IMR-90 (cell line): ENCODE results near the gene CD2AP. TPM values are rescaled to one million over a fixed set of nuclear protein-coding genes. Genes with fewer than 3 reads are reported as not detected.

Source experiments
- ATAC-seq: fragments of 200-7000 bp; cut with Tn5 transposase; 2 replicates; pipeline ENCODE4 v1.9.1; 2020; ENCODE audit warnings: low read depth, mild to moderate bottlenecking, moderate library complexity
- BruUV-seq: library from RNA; stranded (reverse); fragments of 400-500 nt; replicated peaks from 2 replicates; lab custom pipeline; 2021; lab: Mats Ljungman, UMichigan
- CTCF ChIA-PET: fragments of 300-600 bp; formaldehyde crosslinking; extraction: SDS; loops from one replicate; lab custom pipeline; 2021; ENCODE audit warnings: antibody characterized with exemption; lab: Yijun Ruan, JAX
- POLR2A ChIA-PET: fragments of 300-600 bp; sonication (Branson Sonifier 250); formaldehyde crosslinking; loops from one replicate; lab custom pipeline; 2022; ENCODE audit warnings: antibody characterized with exemption; ENCODE audit not compliant: unreplicated experiment; lab: Charles Lee
- DNase-seq: peaks from one replicate; pipeline ENCODE4 v3.0.0; 2013
- H2AFZ ChIP-seq: replicated peaks from 2 replicates; pipeline ENCODE3; 2013; ENCODE audit warnings: low read length, mild to moderate bottlenecking; ENCODE audit not compliant: poor library complexity
- H2AK5ac ChIP-seq: 2 replicates; pipeline ENCODE4 v1.6.1; 2013; ENCODE audit warnings: low read depth, low read length, inconsistent platforms
- H2AK9ac ChIP-seq: replicated peaks from 2 replicates; pipeline ENCODE3; 2013; ENCODE audit warnings: mild to moderate bottlenecking, low read depth, low read length, moderate library complexity; ENCODE audit not compliant: poor library complexity
- H2BK120ac ChIP-seq: 2 replicates; pipeline ENCODE4 v1.6.1; 2013; ENCODE audit warnings: low read depth, low read length, inconsistent platforms
- H2BK15ac ChIP-seq: 3 replicates; pipeline ENCODE4 v1.6.1; 2013; ENCODE audit warnings: low read depth, low read length, inconsistent platforms
- H2BK20ac ChIP-seq: 2 replicates; pipeline ENCODE4 v1.6.1; 2013; ENCODE audit warnings: low read depth, mild to moderate bottlenecking, inconsistent platforms, low read length, moderate library complexity
- H2BK5ac ChIP-seq: 2 replicates; pipeline ENCODE4 v1.6.1; 2013; ENCODE audit warnings: mild to moderate bottlenecking, low read depth, low read length, inconsistent platforms; ENCODE audit not compliant: poor library complexity, severe bottlenecking
- H3K14ac ChIP-seq: replicated peaks from 2 replicates; pipeline ENCODE4 v1.6.1; 2013; ENCODE audit warnings: low read depth, low read length, inconsistent platforms
- H3K18ac ChIP-seq: 2 replicates; pipeline ENCODE4 v1.6.1; 2013; ENCODE audit warnings: low read depth, low read length, control low read depth
- H3K23ac ChIP-seq: 2 replicates; pipeline ENCODE4 v1.6.1; 2013; ENCODE audit warnings: low read depth, low read length, inconsistent platforms
- H3K27ac ChIP-seq: 2 replicates; pipeline ENCODE4 v1.5.1; 2013; ENCODE audit warnings: mild to moderate bottlenecking, control low read depth, low read length; ENCODE audit not compliant: insufficient read depth
- H3K27me3 ChIP-seq: 2 replicates; pipeline ENCODE4 v1.6.1; 2013; ENCODE audit warnings: low read length; ENCODE audit not compliant: control insufficient read depth, insufficient read depth
- H3K36me3 ChIP-seq: 2 replicates; pipeline ENCODE4 v1.6.1; 2013; ENCODE audit warnings: low read length, mixed read lengths; ENCODE audit not compliant: control insufficient read depth, insufficient read depth
- H3K4ac ChIP-seq: 2 replicates; pipeline ENCODE4 v1.6.1; 2013; ENCODE audit warnings: low read depth, low read length, inconsistent platforms
- H3K4me1 ChIP-seq: 2 replicates; pipeline ENCODE4 v1.6.1; 2013; ENCODE audit warnings: low read length, mixed read lengths; ENCODE audit not compliant: control insufficient read depth, insufficient read depth
- H3K4me2 ChIP-seq: 2 replicates; pipeline ENCODE4 v1.6.1; 2013; ENCODE audit warnings: low read depth, mild to moderate bottlenecking, control low read depth, low read length, moderate library complexity
- H3K4me3 ChIP-seq: 2 replicates; pipeline ENCODE4 v1.5.1; 2013; ENCODE audit warnings: low read depth, mild to moderate bottlenecking, control low read depth, low read length, moderate library complexity; ENCODE audit not compliant: insufficient read depth
- H3K56ac ChIP-seq: 2 replicates; pipeline ENCODE4 v1.6.1; 2013; ENCODE audit warnings: low read length, inconsistent platforms; ENCODE audit not compliant: insufficient read depth; ENCODE audit errors: extremely low read depth
- H3K79me1 ChIP-seq, 2 experiments: 2 replicates each; pipeline ENCODE4 v1.6.1; 2013; ENCODE audit warnings: low read length in 2 of 2, inconsistent platforms in 1 of 2, low read depth in 1 of 2
- H3K9ac ChIP-seq: 2 replicates; pipeline ENCODE4 v1.6.1; 2013; ENCODE audit warnings: low read depth, low read length, control low read depth
- H3K9me1 ChIP-seq: 2 replicates; pipeline ENCODE4 v1.6.1; 2013; ENCODE audit warnings: low read length, inconsistent platforms; ENCODE audit not compliant: insufficient read depth
- H3K9me3 ChIP-seq: 2 replicates; pipeline ENCODE4 v1.6.1; 2013; ENCODE audit warnings: low read length; ENCODE audit not compliant: control insufficient read depth, insufficient read depth
- H4K20me1 ChIP-seq: 2 replicates; pipeline ENCODE4 v1.6.1; 2013; ENCODE audit warnings: low read length, inconsistent platforms; ENCODE audit not compliant: insufficient read depth
- H4K5ac ChIP-seq: 2 replicates; pipeline ENCODE4 v1.6.1; 2013; ENCODE audit warnings: mild to moderate bottlenecking, low read depth, low read length, control low read depth
- H4K8ac ChIP-seq, 2 experiments: 2 replicates each; pipeline ENCODE4 v1.6.1; 2013; ENCODE audit warnings: low read depth in 2 of 2, low read length in 2 of 2, control low read depth in 1 of 2, inconsistent platforms in 1 of 2
- H4K91ac ChIP-seq: 2 replicates; pipeline ENCODE4 v1.6.1; 2013; ENCODE audit warnings: low read depth, low read length, inconsistent platforms; ENCODE audit not compliant: insufficient read depth
- BHLHE40 ChIP-seq: fragments of 150-350 bp; IDR thresholded peaks from 2 replicates; pipeline ENCODE4 v1.6.1; 2016; ENCODE audit warnings: mild to moderate bottlenecking, low read depth, low read length
- CEBPB ChIP-seq: IDR thresholded peaks from 2 replicates; pipeline ENCODE4 v1.6.1; 2012; ENCODE audit warnings: low read depth, low read length, improper control_type of control experiment
- CHD1 ChIP-seq: IDR thresholded peaks from 2 replicates; pipeline ENCODE4 v1.6.1; 2012; ENCODE audit warnings: low read depth, low read length, improper control_type of control experiment
- CTCF ChIP-seq: conservative IDR thresholded peaks from 2 replicates; pipeline ENCODE4 v1.5.1; 2012; ENCODE audit warnings: mild to moderate bottlenecking, low read depth, low read length, improper control_type of control experiment
- ELK1 ChIP-seq: fragments of 150-350 bp; IDR thresholded peaks from 2 replicates; pipeline ENCODE4 v1.6.1; 2016; ENCODE audit warnings: low read depth, mild to moderate bottlenecking, low read length, moderate library complexity, borderline replicate concordance
- FOS ChIP-seq: fragments of 150-350 bp; IDR thresholded peaks from 2 replicates; pipeline ENCODE4 v1.6.1; 2016; ENCODE audit warnings: low read depth, low read length
- MAFK ChIP-seq: IDR thresholded peaks from 2 replicates; pipeline ENCODE4 v1.6.1; 2012; ENCODE audit warnings: low read depth, low read length, improper control_type of control experiment
- MAZ ChIP-seq: IDR thresholded peaks from 2 replicates; pipeline ENCODE4 v1.6.1; 2012; ENCODE audit warnings: low read depth, mild to moderate bottlenecking, low read length, improper control_type of control experiment, moderate library complexity, borderline replicate concordance
- MXI1 ChIP-seq: IDR thresholded peaks from 2 replicates; pipeline ENCODE4 v1.6.1; 2012; ENCODE audit warnings: low read depth, mild to moderate bottlenecking, low read length, moderate library complexity, borderline replicate concordance
- NFE2L2 ChIP-seq: fragments of 150-350 bp; IDR thresholded peaks from 2 replicates; pipeline ENCODE4 v1.6.1; 2016; ENCODE audit warnings: low read depth, mild to moderate bottlenecking, low read length
- POLR2A ChIP-seq: IDR thresholded peaks from 2 replicates; pipeline ENCODE4 v1.6.1; 2012; ENCODE audit warnings: mild to moderate bottlenecking, low read depth, low read length
- RAD21 ChIP-seq: IDR thresholded peaks from 2 replicates; pipeline ENCODE4 v1.6.1; 2012; ENCODE audit warnings: low read length, improper control_type of control experiment
- RCOR1 ChIP-seq: IDR thresholded peaks from 2 replicates; pipeline ENCODE4 v1.6.1; 2012; ENCODE audit warnings: mild to moderate bottlenecking, low read length, improper control_type of control experiment; ENCODE audit not compliant: insufficient replicate concordance
- RFX5 ChIP-seq: IDR thresholded peaks from 2 replicates; pipeline ENCODE4 v1.8.0; 2012; ENCODE audit warnings: low read depth, mild to moderate bottlenecking, low read length, moderate library complexity
- SMC3 ChIP-seq: fragments of 150-350 bp; IDR thresholded peaks from 2 replicates; pipeline ENCODE4 v1.6.1; 2016; ENCODE audit warnings: low read depth, mild to moderate bottlenecking, antibody characterized with exemption, low read length, moderate library complexity
- USF2 ChIP-seq: fragments of 150-350 bp; IDR thresholded peaks from 2 replicates; pipeline ENCODE4 v1.6.1; 2017; ENCODE audit warnings: mild to moderate bottlenecking, antibody characterized with exemption, low read length, low read depth
- WGBS, 2 experiments: methylation state at CpG; one replicate each; pipeline versions ENCODE4 v1.1.5 to v1.1.7; 2013; ENCODE audit warnings: missing lambda C conversion rate in 2 of 2; ENCODE audit not compliant: insufficient read length in 1 of 2; ENCODE audit errors: extremely low coverage in 2 of 2; 5-methylcytosine and 5-hydroxymethylcytosine counted together
- dilution Hi-C: fragments of 300-500 bp; cut with HindIII; formaldehyde crosslinking; loops from one replicate; pipeline ENCODE4 v1.14.3; 2018; ENCODE audit warnings: low sequenced_read_pairs; ENCODE audit not compliant: unreplicated experiment
- in situ Hi-C: fragments of 300-500 bp; cut with MboI; formaldehyde crosslinking; loops from 3 replicates; pipeline ENCODE4 v1.14.3; 2019; ENCODE audit warnings: low sequenced_read_pairs, inconsistent platforms, mixed read lengths
- intact Hi-C: fragments of 100-400 bp; cut with micrococcal nuclease; formaldehyde crosslinking; loops from 2 replicates; pipeline ENCODE4 v1.10.0; 2022
- polyA plus RNA-seq, 3 experiments: library from polyadenylated mRNA; depleted of rRNA; stranded (reverse); fragments of >200 nt; gene quantifications; 2 replicates each; pipeline ENCODE4 v1.2.3, GENCODE V29; 2012; ENCODE audit warnings: low replicate concordance in 1 of 3
- total RNA-seq: library from RNA; depleted of rRNA; stranded (reverse); fragments of >200 nt; gene quantifications from 2 replicates; pipeline ENCODE4 v1.2.3, GENCODE V29; 2012

CD2AP gene
- total and polyA plus RNA-seq, 2 of the 4 experiments (the other 2 are of a cell fraction): 5.3 to 7.5 TPM

GRCh38 chr6:47473791-47474346 is 3.7 kb upstream of the CD2AP start:
- DNase-seq (no peak), ATAC-seq (no peak)
- intact Hi-C loops: no loop called here
- no TSS peak for BruUV-seq
- Histone ChIP-seq H2AK9ac (no peak overlapping the region), H2BK5ac (no peak overlapping the region), H4K91ac (no peak overlapping the region), H4K5ac (no peak overlapping the region), H3K27me3 (no peaks in the 10 kb centered on the region), H2BK15ac (no peak overlapping the region), H3K14ac (no peak overlapping the region), H2AFZ (no peak overlapping the region), H3K9me1 (no peaks in the 10 kb centered on the region), H3K56ac (no peak overlapping the region), H3K4me3 (no peak overlapping the region), H3K79me1 (peaks cover 0 to 8% of the 10 kb centered on the region in 2 experiments; a peak in 3 of 4 replicates), H3K18ac (no peak overlapping the region), H2AK5ac (no peak overlapping the region), H2BK20ac (no peak overlapping the region), H3K4me1 (no peaks in the 10 kb centered on the region), H3K9me3 (no peaks in the 10 kb centered on the region), H4K8ac (no peak overlapping the region), H3K27ac (no peak overlapping the region), H2BK120ac (no peak overlapping the region), H3K9ac (no peak overlapping the region), H3K36me3 (no peaks in the 10 kb centered on the region), H3K4me2 (no peak overlapping the region), H3K23ac (no peak overlapping the region), H3K4ac (no peak overlapping the region), H4K20me1 (no peaks in the 10 kb centered on the region)
- no peak for TF ChIP-seq USF2
- no peak for TF ChIP-seq FOS
- TF ChIP-seq ELK1: no peak
- no peak for TF ChIP-seq MAFK
- TF ChIP-seq CTCF: no peak
- TF ChIP-seq RCOR1: no peak
- TF ChIP-seq MXI1: no peak
- no peak for TF ChIP-seq RAD21
- TF ChIP-seq POLR2A: no peak
- no peak for TF ChIP-seq CHD1
- no peak for TF ChIP-seq RFX5
- TF ChIP-seq SMC3: no peak
- TF ChIP-seq NFE2L2: no peak
- no peak for TF ChIP-seq MAZ
- TF ChIP-seq CEBPB: no peak
- no peak for TF ChIP-seq BHLHE40
- in situ Hi-C loops: no loop called here
- no CpG with 5 or more reads among the region's 1 CpG for WGBS, 2 experiments
- ChIA-PET CTCF (no interaction called here), POLR2A (no interaction called here)
- dilution Hi-C loops: no loop called here
